Measurements from ENCODE around the gene PHPT1. TPM values are rescaled to one million over a fixed set of nuclear protein-coding genes. Genes with fewer than 3 reads are reported as not detected.

Gene PHPT1
- total and polyA plus RNA-seq, 2 of the 13 experiments (the other 11 are each of a cell fraction or from before 2014, with no cell fraction given) = 189 to 192 TPM

DNA sequence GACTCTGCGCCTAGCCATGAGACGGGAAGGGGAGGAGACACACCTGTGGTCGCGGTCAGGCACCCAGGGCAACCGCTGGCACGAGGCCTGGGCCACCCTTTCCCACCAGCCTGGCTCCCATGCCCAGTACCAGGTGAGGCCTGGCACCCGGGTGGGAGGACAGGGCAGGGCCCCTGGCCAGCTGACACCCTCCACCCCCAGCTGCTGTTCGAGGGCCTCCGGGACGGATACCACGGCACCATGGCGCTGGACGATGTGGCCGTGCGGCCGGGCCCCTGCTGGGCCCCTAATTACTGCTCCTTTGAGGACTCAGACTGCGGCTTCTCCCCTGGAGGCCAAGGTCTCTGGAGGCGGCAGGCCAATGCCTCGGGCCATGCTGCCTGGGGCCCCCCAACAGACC lies 8.0 kb downstream of the PHPT1 start (continued):
- no peak for TF ChIP-seq MAZ (IDR thresholded peaks at IDR 0.05; ENCODE audit: borderline replicate concordance, low read depth, low read length)
- TF ChIP-seq MAZ (CRISPR knock-in tag; IDR thresholded peaks at IDR 0.05; ENCODE audit: low read depth) = no peak
- peak; percentile 66 for TF ChIP-seq AGO2 (optimal IDR thresholded peaks at IDR 0.05; ENCODE audit: low read depth, low read length)
- TF ChIP-seq, protein P1, sequence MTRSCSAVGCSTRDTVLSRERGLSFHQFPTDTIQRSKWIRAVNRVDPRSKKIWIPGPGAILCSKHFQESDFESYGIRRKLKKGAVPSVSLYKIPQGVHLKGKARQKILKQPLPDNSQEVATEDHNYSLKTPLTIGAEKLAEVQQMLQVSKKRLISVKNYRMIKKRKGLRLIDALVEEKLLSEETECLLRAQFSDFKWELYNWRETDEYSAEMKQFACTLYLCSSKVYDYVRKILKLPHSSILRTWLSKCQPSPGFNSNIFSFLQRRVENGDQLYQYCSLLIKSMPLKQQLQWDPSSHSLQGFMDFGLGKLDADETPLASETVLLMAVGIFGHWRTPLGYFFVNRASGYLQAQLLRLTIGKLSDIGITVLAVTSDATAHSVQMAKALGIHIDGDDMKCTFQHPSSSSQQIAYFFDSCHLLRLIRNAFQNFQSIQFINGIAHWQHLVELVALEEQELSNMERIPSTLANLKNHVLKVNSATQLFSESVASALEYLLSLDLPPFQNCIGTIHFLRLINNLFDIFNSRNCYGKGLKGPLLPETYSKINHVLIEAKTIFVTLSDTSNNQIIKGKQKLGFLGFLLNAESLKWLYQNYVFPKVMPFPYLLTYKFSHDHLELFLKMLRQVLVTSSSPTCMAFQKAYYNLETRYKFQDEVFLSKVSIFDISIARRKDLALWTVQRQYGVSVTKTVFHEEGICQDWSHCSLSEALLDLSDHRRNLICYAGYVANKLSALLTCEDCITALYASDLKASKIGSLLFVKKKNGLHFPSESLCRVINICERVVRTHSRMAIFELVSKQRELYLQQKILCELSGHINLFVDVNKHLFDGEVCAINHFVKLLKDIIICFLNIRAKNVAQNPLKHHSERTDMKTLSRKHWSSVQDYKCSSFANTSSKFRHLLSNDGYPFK (CRISPR knock-in tag; IDR thresholded peaks at IDR 0.05; ENCODE audit: borderline replicate concordance) = no peak
- no peak for TF ChIP-seq SNAPC2 (CRISPR knock-in tag; IDR thresholded peaks at IDR 0.05)
- TF ChIP-seq, protein P2, sequence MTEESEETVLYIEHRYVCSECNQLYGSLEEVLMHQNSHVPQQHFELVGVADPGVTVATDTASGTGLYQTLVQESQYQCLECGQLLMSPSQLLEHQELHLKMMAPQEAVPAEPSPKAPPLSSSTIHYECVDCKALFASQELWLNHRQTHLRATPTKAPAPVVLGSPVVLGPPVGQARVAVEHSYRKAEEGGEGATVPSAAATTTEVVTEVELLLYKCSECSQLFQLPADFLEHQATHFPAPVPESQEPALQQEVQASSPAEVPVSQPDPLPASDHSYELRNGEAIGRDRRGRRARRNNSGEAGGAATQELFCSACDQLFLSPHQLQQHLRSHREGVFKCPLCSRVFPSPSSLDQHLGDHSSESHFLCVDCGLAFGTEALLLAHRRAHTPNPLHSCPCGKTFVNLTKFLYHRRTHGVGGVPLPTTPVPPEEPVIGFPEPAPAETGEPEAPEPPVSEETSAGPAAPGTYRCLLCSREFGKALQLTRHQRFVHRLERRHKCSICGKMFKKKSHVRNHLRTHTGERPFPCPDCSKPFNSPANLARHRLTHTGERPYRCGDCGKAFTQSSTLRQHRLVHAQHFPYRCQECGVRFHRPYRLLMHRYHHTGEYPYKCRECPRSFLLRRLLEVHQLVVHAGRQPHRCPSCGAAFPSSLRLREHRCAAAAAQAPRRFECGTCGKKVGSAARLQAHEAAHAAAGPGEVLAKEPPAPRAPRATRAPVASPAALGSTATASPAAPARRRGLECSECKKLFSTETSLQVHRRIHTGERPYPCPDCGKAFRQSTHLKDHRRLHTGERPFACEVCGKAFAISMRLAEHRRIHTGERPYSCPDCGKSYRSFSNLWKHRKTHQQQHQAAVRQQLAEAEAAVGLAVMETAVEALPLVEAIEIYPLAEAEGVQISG (CRISPR knock-in tag; IDR thresholded peaks at IDR 0.05) = no peak
- no peak for TF ChIP-seq ZNF607 (CRISPR knock-in tag; IDR thresholded peaks at IDR 0.05; ENCODE audit: borderline replicate concordance)
- no peak for TF ChIP-seq STAT5B (CRISPR knock-in tag; IDR thresholded peaks at IDR 0.05)
- TF ChIP-seq, protein P3, sequence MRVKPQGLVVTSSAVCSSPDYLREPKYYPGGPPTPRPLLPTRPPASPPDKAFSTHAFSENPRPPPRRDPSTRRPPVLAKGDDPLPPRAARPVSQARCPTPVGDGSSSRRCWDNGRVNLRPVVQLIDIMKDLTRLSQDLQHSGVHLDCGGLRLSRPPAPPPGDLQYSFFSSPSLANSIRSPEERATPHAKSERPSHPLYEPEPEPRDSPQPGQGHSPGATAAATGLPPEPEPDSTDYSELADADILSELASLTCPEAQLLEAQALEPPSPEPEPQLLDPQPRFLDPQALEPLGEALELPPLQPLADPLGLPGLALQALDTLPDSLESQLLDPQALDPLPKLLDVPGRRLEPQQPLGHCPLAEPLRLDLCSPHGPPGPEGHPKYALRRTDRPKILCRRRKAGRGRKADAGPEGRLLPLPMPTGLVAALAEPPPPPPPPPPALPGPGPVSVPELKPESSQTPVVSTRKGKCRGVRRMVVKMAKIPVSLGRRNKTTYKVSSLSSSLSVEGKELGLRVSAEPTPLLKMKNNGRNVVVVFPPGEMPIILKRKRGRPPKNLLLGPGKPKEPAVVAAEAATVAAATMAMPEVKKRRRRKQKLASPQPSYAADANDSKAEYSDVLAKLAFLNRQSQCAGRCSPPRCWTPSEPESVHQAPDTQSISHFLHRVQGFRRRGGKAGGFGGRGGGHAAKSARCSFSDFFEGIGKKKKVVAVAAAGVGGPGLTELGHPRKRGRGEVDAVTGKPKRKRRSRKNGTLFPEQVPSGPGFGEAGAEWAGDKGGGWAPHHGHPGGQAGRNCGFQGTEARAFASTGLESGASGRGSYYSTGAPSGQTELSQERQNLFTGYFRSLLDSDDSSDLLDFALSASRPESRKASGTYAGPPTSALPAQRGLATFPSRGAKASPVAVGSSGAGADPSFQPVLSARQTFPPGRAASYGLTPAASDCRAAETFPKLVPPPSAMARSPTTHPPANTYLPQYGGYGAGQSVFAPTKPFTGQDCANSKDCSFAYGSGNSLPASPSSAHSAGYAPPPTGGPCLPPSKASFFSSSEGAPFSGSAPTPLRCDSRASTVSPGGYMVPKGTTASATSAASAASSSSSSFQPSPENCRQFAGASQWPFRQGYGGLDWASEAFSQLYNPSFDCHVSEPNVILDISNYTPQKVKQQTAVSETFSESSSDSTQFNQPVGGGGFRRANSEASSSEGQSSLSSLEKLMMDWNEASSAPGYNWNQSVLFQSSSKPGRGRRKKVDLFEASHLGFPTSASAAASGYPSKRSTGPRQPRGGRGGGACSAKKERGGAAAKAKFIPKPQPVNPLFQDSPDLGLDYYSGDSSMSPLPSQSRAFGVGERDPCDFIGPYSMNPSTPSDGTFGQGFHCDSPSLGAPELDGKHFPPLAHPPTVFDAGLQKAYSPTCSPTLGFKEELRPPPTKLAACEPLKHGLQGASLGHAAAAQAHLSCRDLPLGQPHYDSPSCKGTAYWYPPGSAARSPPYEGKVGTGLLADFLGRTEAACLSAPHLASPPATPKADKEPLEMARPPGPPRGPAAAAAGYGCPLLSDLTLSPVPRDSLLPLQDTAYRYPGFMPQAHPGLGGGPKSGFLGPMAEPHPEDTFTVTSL (CRISPR knock-in tag; IDR thresholded peaks at IDR 0.05; ENCODE audit: borderline replicate concordance) = no peak
- 0 out of 2 replicates have a peak, but pooled peaks have one; percentile 25 for TF ChIP-seq HNRNPL (IDR thresholded peaks at IDR 0.05; ENCODE audit: low read depth, low read length)
- no peak for TF ChIP-seq KLF11 (CRISPR knock-in tag; IDR thresholded peaks at IDR 0.05)

Data from HepG2 (cell line).